Liver (tissue), 9 donors: ENCODE measurements around the gene ATP10A. TPM values are rescaled to one million over a fixed set of nuclear protein-coding genes. Genes with fewer than 3 reads are reported as not detected.

Experiments used
- DNase-seq: peaks from one replicate; pipeline ENCODE4 v3.0.0-alpha.2; 2017; ENCODE audit warnings: low spot score
- H3K27ac ChIP-seq, 2 donors: one replicate each; pipeline ENCODE4 v1.7.0; 2013; ENCODE audit warnings: inconsistent platforms in 2 of 2, low read length in 2 of 2, control low read depth in 1 of 2, low read depth in 1 of 2, mild to moderate bottlenecking in 1 of 2
- H3K27me3 ChIP-seq, 4 donors: one replicate each; pipeline versions ENCODE4 v1.6.1 to v1.7.0; 2013; ENCODE audit warnings: low read length in 3 of 4, inconsistent platforms in 1 of 4, mild to moderate bottlenecking in 1 of 4, moderate library complexity in 1 of 4; ENCODE audit not compliant: control insufficient read depth in 4 of 4, insufficient read depth in 4 of 4
- H3K36me3 ChIP-seq, 4 donors: one replicate each; pipeline versions ENCODE4 v1.6.1 to v1.7.0; 2013; ENCODE audit warnings: low read length in 3 of 4, mild to moderate bottlenecking in 3 of 4, low read depth in 1 of 4, moderate library complexity in 1 of 4; ENCODE audit not compliant: control insufficient read depth in 4 of 4, insufficient read depth in 3 of 4
- H3K4me1 ChIP-seq, 4 donors: one replicate each; pipeline versions ENCODE4 v1.6.1 to v1.7.0; 2013; ENCODE audit warnings: low read length in 3 of 4, mild to moderate bottlenecking in 3 of 4, moderate library complexity in 1 of 4; ENCODE audit not compliant: control insufficient read depth in 4 of 4, insufficient read depth in 4 of 4
- H3K4me3 ChIP-seq, 3 donors: one replicate each; pipeline versions ENCODE4 v1.6.1 to v1.7.0; 2013; ENCODE audit warnings: low read length in 3 of 3, control low read depth in 1 of 3, low read depth in 1 of 3, mild to moderate bottlenecking in 1 of 3
- H3K9ac ChIP-seq, 2 donors: one replicate each; pipeline ENCODE4 v1.7.0; 2013; ENCODE audit warnings: low read length in 2 of 2, mild to moderate bottlenecking in 2 of 2, moderate library complexity in 2 of 2, control low read depth in 1 of 2, low read depth in 1 of 2
- H3K9me3 ChIP-seq, 4 donors: one replicate each; pipeline versions ENCODE4 v1.6.1 to v1.7.0; 2013; ENCODE audit warnings: low read length in 3 of 4; ENCODE audit not compliant: control insufficient read depth in 4 of 4
- ATF3 ChIP-seq: IDR thresholded peaks from 2 replicates; pipeline ENCODE4 v1.6.1; 2016; ENCODE audit warnings: antibody characterized with exemption
- CTCF ChIP-seq: fragments of 150-350 bp; IDR thresholded peaks from 2 replicates; pipeline ENCODE4 v1.5.1; 2017; ENCODE audit warnings: improper control_type of control experiment, low read depth, low read length; ENCODE audit not compliant: missing input control
- EGR1 ChIP-seq, 2 donors: IDR thresholded peaks; 2 replicates each; pipeline ENCODE4 v1.6.1; 2016 to 2018; ENCODE audit warnings: antibody characterized with exemption in 2 of 2, low read depth in 2 of 2
- FOXA1 ChIP-seq: IDR thresholded peaks from 2 replicates; pipeline ENCODE4 v1.6.1; 2016; ENCODE audit warnings: antibody characterized with exemption
- GABPA ChIP-seq, 2 donors: IDR thresholded peaks in 1 of 2; conservative IDR thresholded peaks in 1 of 2; 2 replicates each; pipeline ENCODE4 v1.6.1; 2016; ENCODE audit warnings: antibody characterized with exemption in 2 of 2, mild to moderate bottlenecking in 1 of 2, moderate library complexity in 1 of 2
- HNF4A ChIP-seq, 2 donors: conservative IDR thresholded peaks; 2 replicates each; pipeline ENCODE4 v1.6.1; 2016; ENCODE audit warnings: antibody characterized with exemption in 2 of 2, mild to moderate bottlenecking in 2 of 2
- HNF4G ChIP-seq: IDR thresholded peaks from 2 replicates; pipeline ENCODE4 v1.6.1; 2016; ENCODE audit warnings: antibody characterized with exemption
- MAX ChIP-seq: IDR thresholded peaks from 2 replicates; pipeline ENCODE4 v1.6.1; 2016; ENCODE audit warnings: antibody characterized with exemption
- NR2F2 ChIP-seq: IDR thresholded peaks from 2 replicates; pipeline ENCODE4 v1.6.1; 2016; ENCODE audit warnings: antibody characterized with exemption
- RAD21 ChIP-seq, 2 donors: IDR thresholded peaks; 2 replicates each; pipeline ENCODE4 v1.6.1; 2016; ENCODE audit warnings: antibody characterized with exemption in 2 of 2, mild to moderate bottlenecking in 2 of 2
- REST ChIP-seq: IDR thresholded peaks from 2 replicates; pipeline ENCODE4 v1.6.1; 2016; ENCODE audit warnings: antibody characterized with exemption, mild to moderate bottlenecking
- RXRA ChIP-seq, 2 donors: IDR thresholded peaks; 2 replicates each; pipeline ENCODE4 v1.6.1; 2017 to 2018; ENCODE audit warnings: antibody characterized with exemption in 2 of 2, mild to moderate bottlenecking in 1 of 2
- SP1 ChIP-seq: IDR thresholded peaks from 2 replicates; pipeline ENCODE4 v1.6.1; 2018; ENCODE audit warnings: antibody characterized with exemption, mild to moderate bottlenecking
- TAF1 ChIP-seq: conservative IDR thresholded peaks from 2 replicates; pipeline ENCODE4 v1.6.1; 2016; ENCODE audit warnings: antibody characterized with exemption, mild to moderate bottlenecking
- WGBS: extraction: QIAGEN DNeasy Blood & Tissue Kit; methylation state at CpG from one replicate; pipeline ENCODE4 v1.1.7; 2013; 5-methylcytosine and 5-hydroxymethylcytosine counted together
- polyA plus RNA-seq, 2 donors: library from polyadenylated mRNA; stranded (reverse) in 1 of 2; unstranded in 1 of 2; fragments of 200-250 nt in 1 of 2; fragments of >200 nt in 1 of 2; fragmentation: Nextera tagmentation in 1 of 2; extraction: Ambion mirVana in 1 of 2; gene quantifications; one replicate each; pipeline versions ENCODE4 v1.2.1 to v1.2.3, GENCODE V29; 2013 to 2015
- total RNA-seq, 2 donors: library from RNA; depleted of rRNA; stranded (reverse); fragments of >200 nt; gene quantifications; one replicate each; pipeline ENCODE4 v1.2.3, GENCODE V29; 2014
- donor health status: healthy.
- donor health status: healthy.
- donor health status: healthy.
- donor health status: healthy.
- donor health status: healthy.

Gene ATP10A
- total and polyA plus RNA-seq, 4 donors, result 0.22 to 1.8 (median 0.39) TPM

GRCh38 chr15:25741256-25741580 lies 121.9 kb downstream of the ATP10A start:
- Histone ChIP-seq H3K27me3 (peaks cover 0 to 5% (median 0%) of the 10 kb centered on the region in 4 donors), H3K27ac (no peak overlapping the region), H3K4me1 (peaks cover 0 to 2% (median 0%) of the 10 kb centered on the region in 4 donors), H3K36me3 (no peaks in the 10 kb centered on the region), H3K9ac (no peak overlapping the region), H3K9me3 (peaks cover 0 to 1% (median 0%) of the 10 kb centered on the region in 4 donors), H3K4me3 (no peak overlapping the region)
- TF ChIP-seq GABPA (IDR thresholded peaks at IDR 0.05 in 1 of 2, conservative IDR thresholded peaks at IDR 0.05 in 1 of 2) (no peak), RXRA (IDR thresholded peaks at IDR 0.05) (no peak), MAX (no peak), HNF4G (no peak), EGR1 (IDR thresholded peaks at IDR 0.05; ENCODE audit: low read depth in 2 of 2) (no peak), REST (no peak), RAD21 (IDR thresholded peaks at IDR 0.05) (no peak)
- WGBS, result 69% methylated on average over 5 of the region's 5 CpGs
- no peak for DNase-seq

GRCh38 chr15:25740383-25741255 lies 122.5 kb downstream of the ATP10A start:
- Histone ChIP-seq H3K27ac (no peak overlapping the region), H3K4me1 (peaks cover 0 to 2% (median 0%) of the 10 kb centered on the region in 4 donors), H3K4me3 (no peak overlapping the region), H3K9ac (no peak overlapping the region), H3K9me3 (peaks cover 0 to 1% (median 0%) of the 10 kb centered on the region in 4 donors), H3K27me3 (peaks cover 0 to 5% (median 0%) of the 10 kb centered on the region in 4 donors), H3K36me3 (no peaks in the 10 kb centered on the region)
- no peak for DNase-seq
- TF ChIP-seq FOXA1, result no peak
- TF ChIP-seq GABPA (IDR thresholded peaks at IDR 0.05 in 1 of 2, conservative IDR thresholded peaks at IDR 0.05 in 1 of 2), result no peak
- no peak for TF ChIP-seq EGR1 (IDR thresholded peaks at IDR 0.05; ENCODE audit: low read depth in 2 of 2)
- TF ChIP-seq MAX, result no peak
- TF ChIP-seq TAF1, result no peak
- TF ChIP-seq SP1, result no peak
- no peak for TF ChIP-seq CTCF
- no peak for TF ChIP-seq HNF4A (conservative IDR thresholded peaks at IDR 0.05)
- no peak for TF ChIP-seq ATF3
- no peak for TF ChIP-seq NR2F2
- WGBS, result 70% methylated on average over 18 of the region's 18 CpGs
